SK-N-SH treated with all-trans-retinoic acid at 6 μM for 48 hours (cell line): ENCODE measurements around the gene REEP6.

Experiments
- TOX ChIP-seq: fragments of 250-450 bp; sonication (Bioruptor Pico); IDR thresholded peaks from 2 replicates; pipeline ENCODE4 v1.8.0; 2021; ENCODE audit warnings: mild to moderate bottlenecking, moderate library complexity, borderline replicate concordance
- ZFP30 ChIP-seq: fragments of 450-650 bp; formaldehyde crosslinking; IDR thresholded peaks from 2 replicates; pipeline ENCODE4 v1.5.0; 2022; ENCODE audit warnings: mild to moderate bottlenecking, moderate library complexity
- TF ChIP-seq, protein P1 (sequence below): fragments of 250-450 bp; sonication (Bioruptor Pico); IDR thresholded peaks from 2 replicates; pipeline ENCODE4 v1.5.1; 2020; ENCODE audit warnings: low read depth, mild to moderate bottlenecking, moderate library complexity

DNA sequence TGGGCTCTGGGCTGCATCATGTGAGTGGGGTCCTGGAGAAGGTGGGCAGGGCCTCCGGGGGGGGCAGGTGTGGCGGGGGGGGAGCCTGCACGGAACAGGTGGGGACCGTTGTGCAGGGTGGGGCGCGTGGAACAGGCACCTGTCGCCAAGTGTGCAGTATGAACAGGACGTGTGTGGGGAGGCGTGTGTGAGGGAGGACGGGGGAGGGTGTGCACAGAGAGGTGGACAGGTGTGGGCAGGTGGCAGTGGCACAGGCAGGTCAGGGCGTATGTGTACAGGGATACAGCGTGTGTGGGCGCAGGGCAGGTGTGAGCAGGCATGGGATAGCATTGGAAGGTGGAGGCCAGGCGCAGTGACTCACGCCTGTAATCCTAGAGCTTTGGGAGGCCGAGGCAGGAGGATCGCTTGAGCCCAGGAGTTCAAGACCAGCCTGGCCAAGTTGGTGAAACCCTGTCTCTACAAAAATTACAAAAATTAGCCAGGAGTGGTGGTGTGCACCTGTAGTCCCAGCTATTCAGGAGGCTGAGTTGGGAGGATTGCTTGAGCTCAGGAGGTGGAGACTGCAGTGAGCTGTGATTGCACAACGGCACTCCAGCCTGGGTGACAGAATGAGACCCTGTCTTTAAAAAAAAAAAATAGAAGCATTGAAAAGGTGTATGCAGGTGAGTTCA is 36.1 kb downstream of the REEP6 start:
- TF ChIP-seq, protein P1, sequence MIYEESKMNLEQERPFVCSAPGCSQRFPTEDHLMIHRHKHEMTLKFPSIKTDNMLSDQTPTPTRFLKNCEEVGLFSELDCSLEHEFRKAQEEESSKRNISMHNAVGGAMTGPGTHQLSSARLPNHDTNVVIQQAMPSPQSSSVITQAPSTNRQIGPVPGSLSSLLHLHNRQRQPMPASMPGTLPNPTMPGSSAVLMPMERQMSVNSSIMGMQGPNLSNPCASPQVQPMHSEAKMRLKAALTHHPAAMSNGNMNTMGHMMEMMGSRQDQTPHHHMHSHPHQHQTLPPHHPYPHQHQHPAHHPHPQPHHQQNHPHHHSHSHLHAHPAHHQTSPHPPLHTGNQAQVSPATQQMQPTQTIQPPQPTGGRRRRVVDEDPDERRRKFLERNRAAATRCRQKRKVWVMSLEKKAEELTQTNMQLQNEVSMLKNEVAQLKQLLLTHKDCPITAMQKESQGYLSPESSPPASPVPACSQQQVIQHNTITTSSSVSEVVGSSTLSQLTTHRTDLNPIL, result no peak
- TF ChIP-seq TOX (CRISPR knock-in tag) (no peak), ZFP30 (CRISPR knock-in tag) (no peak)
